Trophoblast cell (in vitro differentiated cells and primary cell): Measurements from ENCODE around the gene FTO.
"Not testable (repeated sequence)": the region's sequence is repeated elsewhere in the genome, so short reads cannot be mapped to it uniquely, and the experiment has no call there.

Source experiments
- DNase-seq, 2 donors: peaks; one replicate each; pipeline ENCODE4 v3.0.0-alpha.2; 2016
- H2AFZ ChIP-seq: 2 replicates; pipeline ENCODE4 v1.6.1; 2013; ENCODE audit warnings: low read length, moderate library complexity, mild to moderate bottlenecking; ENCODE audit not compliant: insufficient read depth, poor library complexity
- H2AK5ac ChIP-seq: 2 replicates; pipeline ENCODE4 v1.6.1; 2013; ENCODE audit warnings: mild to moderate bottlenecking, low read length
- H2BK120ac ChIP-seq: 2 replicates; pipeline ENCODE4 v1.6.1; 2013; ENCODE audit warnings: low read length, mild to moderate bottlenecking, moderate library complexity; ENCODE audit not compliant: insufficient read depth, poor library complexity
- H2BK12ac ChIP-seq: 2 replicates; pipeline ENCODE4 v1.6.1; 2013; ENCODE audit warnings: mild to moderate bottlenecking, low read length, moderate library complexity
- H2BK5ac ChIP-seq: 2 replicates; pipeline ENCODE4 v1.6.1; 2013; ENCODE audit warnings: low read length, low read depth, moderate library complexity, mild to moderate bottlenecking; ENCODE audit not compliant: poor library complexity
- H3K14ac ChIP-seq: 2 replicates; pipeline ENCODE4 v1.6.1; 2013; ENCODE audit warnings: mild to moderate bottlenecking, low read length
- H3K18ac ChIP-seq: 2 replicates; pipeline ENCODE4 v1.6.1; 2013; ENCODE audit warnings: mild to moderate bottlenecking, low read length
- H3K23ac ChIP-seq: 2 replicates; pipeline ENCODE4 v1.6.1; 2013; ENCODE audit warnings: low read length
- H3K27ac ChIP-seq: 2 replicates; pipeline ENCODE4 v1.5.1; 2013; ENCODE audit warnings: low read depth, mild to moderate bottlenecking, inconsistent platforms, low read length, moderate library complexity
- H3K27me3 ChIP-seq: 2 replicates; pipeline ENCODE4 v1.6.1; 2013; ENCODE audit warnings: inconsistent platforms, mild to moderate bottlenecking, low read length, moderate library complexity; ENCODE audit not compliant: insufficient read depth
- H3K36me3 ChIP-seq, 2 experiments: 1 replicate in 1 of 2; 2 replicates in 1 of 2; pipeline ENCODE4 v1.6.1; 2013; ENCODE audit warnings: low read length in 2 of 2, mild to moderate bottlenecking in 2 of 2, moderate library complexity in 1 of 2; ENCODE audit not compliant: insufficient read depth in 2 of 2, control insufficient read depth in 1 of 2
- H3K4ac ChIP-seq: 2 replicates; pipeline ENCODE4 v1.6.1; 2013; ENCODE audit warnings: low read depth, mild to moderate bottlenecking, low read length, moderate library complexity
- H3K4me1 ChIP-seq, 2 experiments: 1 replicate in 1 of 2; 2 replicates in 1 of 2; pipeline ENCODE4 v1.6.1; 2013; ENCODE audit warnings: low read length in 2 of 2, mild to moderate bottlenecking in 2 of 2, moderate library complexity in 1 of 2; ENCODE audit not compliant: insufficient read depth in 2 of 2, control insufficient read depth in 1 of 2
- H3K4me2 ChIP-seq: 2 replicates; pipeline ENCODE4 v1.6.1; 2013; ENCODE audit warnings: inconsistent platforms, mild to moderate bottlenecking, low read length, moderate library complexity
- H3K4me3 ChIP-seq: 2 replicates; pipeline ENCODE4 v1.5.1; 2013; ENCODE audit warnings: mild to moderate bottlenecking, low read depth, low read length, inconsistent platforms
- H3K79me1 ChIP-seq: one replicate; pipeline ENCODE4 v1.6.1; 2013; ENCODE audit warnings: low read length
- H3K79me2 ChIP-seq: 2 replicates; pipeline ENCODE4 v1.6.1; 2013; ENCODE audit warnings: low read length, mild to moderate bottlenecking; ENCODE audit not compliant: control insufficient read depth, insufficient read depth, poor library complexity
- H3K9ac ChIP-seq: 2 replicates; pipeline ENCODE4 v1.6.1; 2013; ENCODE audit warnings: mild to moderate bottlenecking, low read length
- H3K9me3 ChIP-seq: 2 replicates; pipeline ENCODE4 v1.6.1; 2013; ENCODE audit warnings: low read depth, mild to moderate bottlenecking, control low read depth, inconsistent platforms, low read length; ENCODE audit not compliant: insufficient read depth
- H4K12ac ChIP-seq: 2 replicates; pipeline ENCODE4 v1.6.1; 2013; ENCODE audit warnings: low read depth, mild to moderate bottlenecking, low read length, moderate library complexity
- H4K8ac ChIP-seq: 2 replicates; pipeline ENCODE4 v1.6.1; 2013; ENCODE audit warnings: low read depth, mild to moderate bottlenecking, low read length, moderate library complexity
- H4K91ac ChIP-seq: one replicate; pipeline ENCODE4 v1.6.1; 2013; ENCODE audit warnings: low read depth, mild to moderate bottlenecking, low read length, moderate library complexity
- WGBS: extraction: QIAGEN DNeasy Blood & Tissue Kit; methylation state at CpG from one replicate; pipeline ENCODE4 v1.1.7; 2013; ENCODE audit warnings: missing lambda C conversion rate; ENCODE audit not compliant: insufficient read length, insufficient coverage; ENCODE audit errors: extremely low coverage; 5-methylcytosine and 5-hydroxymethylcytosine counted together

Gene FTO

GRCh38 chr16:53685334-53685733 is 18.6 kb upstream of the FTO start:
- not testable (repeated sequence) for H4K8ac ChIP-seq, H3K9me3 ChIP-seq, H3K79me1 ChIP-seq, H3K27me3 ChIP-seq, H4K91ac ChIP-seq, H2BK12ac ChIP-seq, H3K9ac ChIP-seq, DNase-seq, H3K23ac ChIP-seq, H3K36me3 ChIP-seq, H2AK5ac ChIP-seq, H3K4me2 ChIP-seq, H3K4me1 ChIP-seq, H2BK5ac ChIP-seq, H4K12ac ChIP-seq, H3K4me3 ChIP-seq, H3K27ac ChIP-seq, H3K18ac ChIP-seq, H2BK120ac ChIP-seq, H3K14ac ChIP-seq, H3K79me2 ChIP-seq, H2AFZ ChIP-seq, H3K4ac ChIP-seq
- no CpG with 5 or more reads among the region's 3 CpGs for WGBS

GRCh38 chr16:53686710-53687109 is 17.2 kb upstream of the FTO start:
- Histone ChIP-seq H3K9ac (no peak overlapping the region), H3K4ac (no peak overlapping the region), H3K4me2 (no peak overlapping the region), H3K4me1 (no peaks in the 10 kb centered on the region), H3K27ac (no peak overlapping the region), H2AK5ac (no peak overlapping the region), H2AFZ (no peak overlapping the region), H3K23ac (no peak overlapping the region), H3K79me2 (no peaks in the 10 kb centered on the region), H2BK120ac (no peak overlapping the region), H3K9me3 (no peaks in the 10 kb centered on the region), H2BK5ac (no peak overlapping the region), H3K18ac (no peak overlapping the region), H3K79me1 (no peaks in the 10 kb centered on the region), H4K8ac (no peak overlapping the region), H3K4me3 (no peak overlapping the region), H3K27me3 (no peaks in the 10 kb centered on the region), H4K12ac (no peak overlapping the region), H3K14ac (no peak overlapping the region), H2BK12ac (no peak overlapping the region), H3K36me3 (no peaks in the 10 kb centered on the region), H4K91ac (no peak overlapping the region)
- DNase-seq: no peak
- no CpG with 5 or more reads among the region's 3 CpGs for WGBS

GRCh38 chr16:53689636-53690035 is 14.3 kb upstream of the FTO start:
- no peak overlapping the region for H3K14ac ChIP-seq
- H2BK5ac ChIP-seq: no peak overlapping the region
- no peaks in the 10 kb centered on the region for H3K79me2 ChIP-seq
- no peak overlapping the region for H2AFZ ChIP-seq
- H3K9me3 ChIP-seq: no peaks in the 10 kb centered on the region
- H3K4ac ChIP-seq: no peak overlapping the region
- no peak overlapping the region for H4K12ac ChIP-seq
- no peak overlapping the region for H3K23ac ChIP-seq
- no peak overlapping the region for H3K4me2 ChIP-seq
- H3K4me3 ChIP-seq: no peak overlapping the region
- H4K8ac ChIP-seq: no peak overlapping the region
- no peaks in the 10 kb centered on the region for H3K36me3 ChIP-seq
- no peaks in the 10 kb centered on the region for H3K4me1 ChIP-seq
- no peak overlapping the region for H2BK120ac ChIP-seq
- H3K9ac ChIP-seq: no peak overlapping the region
- H3K79me1 ChIP-seq: no peaks in the 10 kb centered on the region
- H3K27ac ChIP-seq: no peak overlapping the region
- DNase-seq: no peak
- no peak overlapping the region for H3K18ac ChIP-seq
- H4K91ac ChIP-seq: no peak overlapping the region
- H2BK12ac ChIP-seq: no peak overlapping the region
- H2AK5ac ChIP-seq: no peak overlapping the region
- no peaks in the 10 kb centered on the region for H3K27me3 ChIP-seq
- no CpG with 5 or more reads among the region's 3 CpGs for WGBS

GRCh38 chr16:53690771-53691170 is 13.2 kb upstream of the FTO start:
- WGBS: no CpG with 5 or more reads among the region's 2 CpGs
- Histone ChIP-seq H3K9ac (no peak overlapping the region), H2AK5ac (no peak overlapping the region), H2BK12ac (no peak overlapping the region), H3K4me3 (no peak overlapping the region), H3K14ac (no peak overlapping the region), H4K8ac (no peak overlapping the region), H3K4me2 (no peak overlapping the region), H4K12ac (no peak overlapping the region), H2BK120ac (no peak overlapping the region), H3K79me2 (no peaks in the 10 kb centered on the region), H3K4ac (no peak overlapping the region), H3K79me1 (no peaks in the 10 kb centered on the region), H3K4me1 (no peaks in the 10 kb centered on the region), H3K18ac (no peak overlapping the region), H3K27me3 (no peaks in the 10 kb centered on the region), H2AFZ (no peak overlapping the region), H3K36me3 (no peaks in the 10 kb centered on the region), H2BK5ac (no peak overlapping the region), H3K23ac (no peak overlapping the region), H3K9me3 (no peaks in the 10 kb centered on the region), H4K91ac (no peak overlapping the region), H3K27ac (no peak overlapping the region)
- no peak for DNase-seq
